ENCODE results near the gene SIPA1.

DNA sequence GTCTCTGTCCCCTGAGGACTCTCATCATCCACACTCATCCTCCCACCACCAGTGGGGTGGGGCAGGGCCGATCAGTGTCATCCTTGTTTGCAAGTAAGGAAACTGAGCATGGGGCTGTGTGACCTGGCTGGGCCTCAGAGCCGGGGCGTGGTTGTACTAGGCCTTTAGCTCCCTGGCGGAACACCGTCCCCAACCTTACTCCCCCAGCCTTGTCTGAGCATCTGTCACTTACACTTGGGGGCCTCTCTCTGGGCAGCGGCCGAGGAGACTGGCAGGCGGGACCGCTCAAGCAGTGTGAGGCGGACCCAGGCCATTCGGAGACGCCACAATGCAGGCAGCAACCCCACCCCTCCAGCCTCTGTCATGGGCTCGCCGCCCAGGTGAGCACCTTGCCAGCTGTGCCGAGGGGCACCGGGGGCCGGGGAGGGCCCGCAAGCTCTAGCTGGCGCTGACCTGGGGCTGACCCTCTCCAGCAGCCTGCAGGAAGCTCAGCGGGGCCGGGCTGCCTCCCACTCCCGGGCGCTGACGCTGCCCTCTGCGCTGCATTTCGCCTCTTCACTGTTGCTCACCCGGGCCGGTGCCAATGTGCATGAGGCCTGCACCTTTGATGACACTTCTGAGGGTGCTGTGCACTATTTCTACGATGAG, 18.5 kb upstream of the SIPA1 start:
- TF ChIP-seq, protein P1, sequence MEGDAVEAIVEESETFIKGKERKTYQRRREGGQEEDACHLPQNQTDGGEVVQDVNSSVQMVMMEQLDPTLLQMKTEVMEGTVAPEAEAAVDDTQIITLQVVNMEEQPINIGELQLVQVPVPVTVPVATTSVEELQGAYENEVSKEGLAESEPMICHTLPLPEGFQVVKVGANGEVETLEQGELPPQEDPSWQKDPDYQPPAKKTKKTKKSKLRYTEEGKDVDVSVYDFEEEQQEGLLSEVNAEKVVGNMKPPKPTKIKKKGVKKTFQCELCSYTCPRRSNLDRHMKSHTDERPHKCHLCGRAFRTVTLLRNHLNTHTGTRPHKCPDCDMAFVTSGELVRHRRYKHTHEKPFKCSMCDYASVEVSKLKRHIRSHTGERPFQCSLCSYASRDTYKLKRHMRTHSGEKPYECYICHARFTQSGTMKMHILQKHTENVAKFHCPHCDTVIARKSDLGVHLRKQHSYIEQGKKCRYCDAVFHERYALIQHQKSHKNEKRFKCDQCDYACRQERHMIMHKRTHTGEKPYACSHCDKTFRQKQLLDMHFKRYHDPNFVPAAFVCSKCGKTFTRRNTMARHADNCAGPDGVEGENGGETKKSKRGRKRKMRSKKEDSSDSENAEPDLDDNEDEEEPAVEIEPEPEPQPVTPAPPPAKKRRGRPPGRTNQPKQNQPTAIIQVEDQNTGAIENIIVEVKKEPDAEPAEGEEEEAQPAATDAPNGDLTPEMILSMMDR (IDR thresholded peaks at IDR 0.05), result no peak
- no peak for TF ChIP-seq POLR2A (IDR thresholded peaks at IDR 0.05)

All from Peyer's patch (tissue), 4 donors.